ENCODE measurements around the gene FLNC.
A peak's percentile ranks its signal among the peaks of the same experiment; 100 is the strongest.

Gene FLNC

DNA sequence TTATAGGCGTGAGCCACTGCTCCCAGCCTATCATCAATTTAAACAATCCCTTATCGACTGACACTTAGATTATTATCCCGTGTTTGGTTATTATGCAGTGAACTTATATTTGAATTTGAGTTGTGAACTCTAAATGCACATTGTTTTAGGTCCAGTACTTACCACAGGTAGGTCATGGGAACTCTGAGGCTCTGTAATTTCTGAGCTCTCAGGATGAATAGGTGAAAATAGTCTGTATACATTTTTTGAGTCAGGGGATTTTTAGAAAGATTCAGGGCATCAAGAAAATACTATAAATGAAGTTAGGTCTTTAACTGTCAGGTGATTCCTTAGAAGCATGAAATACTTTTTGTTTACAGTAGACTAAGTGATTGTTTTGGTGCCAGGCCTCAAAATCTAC, 29.6 kb upstream of the FLNC start:
- no peak for DNase-seq (ENCODE audit: low spot score)

DNA sequence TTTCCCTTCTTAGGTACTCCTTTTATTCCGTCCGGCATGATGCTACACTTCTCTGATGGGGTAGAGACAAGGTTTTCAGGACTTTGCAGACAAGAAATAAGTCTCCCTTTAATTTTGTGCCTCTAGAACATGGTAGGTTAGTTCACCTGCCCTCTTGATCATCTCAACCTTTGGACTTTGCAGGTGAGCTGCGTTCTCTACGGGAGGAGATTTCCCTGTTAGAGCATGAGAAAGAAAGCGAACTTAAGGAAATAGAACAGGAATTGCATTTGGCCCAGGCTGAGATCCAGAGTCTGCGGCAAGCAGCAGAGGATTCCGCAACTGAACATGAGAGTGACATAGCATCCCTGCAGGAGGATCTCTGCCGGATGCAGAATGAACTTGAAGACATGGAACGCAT, 29.2 kb upstream of the FLNC start:
- no peak for DNase-seq (ENCODE audit: low spot score)

DNA sequence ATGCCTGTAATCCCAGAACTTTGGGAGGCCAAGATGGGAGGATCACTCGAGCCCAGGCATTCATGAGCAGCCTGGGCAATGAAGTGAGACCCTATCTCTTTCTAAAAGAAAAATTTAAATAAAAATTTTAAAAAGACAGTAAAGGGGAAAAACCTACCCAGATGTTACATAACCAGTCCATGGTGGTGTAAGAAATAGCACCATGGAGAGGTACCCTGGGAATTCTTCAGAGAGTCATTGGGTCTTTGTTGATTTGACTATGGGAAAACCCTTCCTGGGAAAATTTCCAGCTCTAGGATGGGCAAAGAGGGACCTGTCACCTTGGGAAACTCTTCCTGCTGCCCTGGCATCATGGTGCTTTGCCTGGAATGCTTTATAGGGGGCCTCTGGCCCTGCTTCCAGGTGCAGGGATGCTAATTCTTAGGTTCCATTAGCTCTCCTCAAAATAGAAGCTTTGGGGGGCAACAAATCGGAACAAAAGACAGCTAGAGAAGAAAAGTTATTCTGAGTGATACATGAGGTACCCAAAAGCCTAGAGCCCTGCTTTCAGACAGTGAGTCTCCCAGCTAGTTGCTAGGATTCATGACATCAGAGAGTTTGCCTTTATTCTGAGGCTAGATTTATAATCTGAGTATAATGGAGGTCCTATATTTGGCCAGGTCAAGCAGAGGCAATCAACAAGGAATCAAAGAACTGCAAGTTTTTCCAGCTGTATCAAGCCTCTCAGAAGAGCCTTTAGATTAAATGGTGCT, 28.4 kb upstream of the FLNC start:
- no peak for DNase-seq (ENCODE audit: low spot score)

DNA sequence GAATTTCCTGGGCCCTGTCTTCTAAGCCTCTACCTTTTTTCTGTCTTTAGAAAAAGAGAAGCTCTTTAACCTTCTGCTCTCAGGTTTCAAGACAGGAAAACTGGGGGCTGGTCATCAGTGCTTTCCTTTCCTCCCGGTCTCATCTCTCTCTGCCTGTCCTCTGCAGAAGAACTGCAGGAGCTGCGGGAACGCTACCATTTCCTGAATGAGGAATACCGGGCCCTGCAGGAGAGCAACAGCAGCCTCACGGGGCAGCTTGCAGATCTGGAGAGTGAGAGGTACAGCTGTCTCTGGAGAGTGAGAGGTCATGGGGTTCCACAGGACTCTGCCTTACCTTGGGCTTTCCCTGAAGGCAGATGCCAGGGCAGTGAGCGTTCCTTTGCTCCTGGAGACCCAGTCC, 25.7 kb upstream of the FLNC start:
- no peak for DNase-seq (ENCODE audit: low spot score)

DNA sequence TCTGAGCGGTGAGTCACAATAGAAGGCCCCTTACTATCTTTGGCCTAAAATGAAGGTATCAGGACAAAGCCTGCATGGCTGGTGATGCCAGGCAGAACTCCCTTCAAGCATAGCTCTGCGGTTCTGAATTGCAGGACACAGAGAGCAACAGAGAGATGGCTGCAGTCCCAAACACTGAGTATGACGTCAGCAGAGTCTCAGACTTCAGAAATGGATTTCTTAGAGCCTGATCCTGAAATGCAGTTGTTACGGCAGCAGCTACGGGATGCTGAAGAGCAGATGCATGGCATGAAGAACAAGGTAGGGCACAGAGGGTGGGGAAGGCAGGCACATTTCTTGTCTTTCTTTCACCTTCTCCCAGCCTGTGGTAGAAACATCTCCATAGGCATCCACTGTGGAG, 25.0 kb upstream of the FLNC start:
- no peak for DNase-seq (ENCODE audit: low spot score)

DNA sequence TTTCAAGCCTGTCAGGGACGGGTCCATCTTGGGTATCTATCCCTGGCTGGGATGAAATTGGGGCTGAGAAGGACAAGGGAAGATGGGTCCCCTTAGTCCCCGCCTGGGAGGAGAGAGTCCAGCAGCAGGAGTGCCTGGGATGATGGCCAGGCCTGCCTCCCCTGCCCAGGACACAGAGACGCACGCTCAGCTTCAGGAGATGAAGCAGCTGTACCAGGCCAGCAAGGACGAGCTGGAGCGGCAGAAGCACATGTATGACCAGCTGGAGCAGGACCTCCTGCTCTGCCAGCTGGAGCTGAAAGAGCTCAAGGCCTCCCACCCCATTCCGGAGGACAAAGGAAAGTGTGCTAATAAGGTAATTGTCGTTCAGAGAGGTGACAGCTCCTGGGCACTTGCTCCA, 23.0 kb upstream of the FLNC start:
- no peak for DNase-seq (ENCODE audit: low spot score)

DNA sequence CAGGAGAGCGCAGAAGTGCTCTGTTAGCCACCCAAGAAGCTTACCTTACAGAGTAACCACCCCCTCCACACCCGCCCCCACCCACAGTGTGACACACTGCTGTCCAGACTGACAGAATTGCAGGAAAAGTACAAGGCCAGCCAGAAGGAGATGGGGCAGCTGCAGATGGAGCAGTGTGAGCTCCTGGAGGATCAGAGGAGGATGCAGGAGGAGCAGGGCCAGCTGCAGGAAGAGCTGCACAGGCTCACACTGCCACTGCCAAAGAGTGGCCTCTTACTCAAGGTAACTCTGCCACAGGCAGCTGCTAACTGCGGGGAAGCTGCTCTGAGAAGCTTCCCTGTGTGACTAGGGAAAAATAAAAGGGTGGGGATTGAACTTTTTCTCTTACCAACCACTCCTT, 20.8 kb upstream of the FLNC start:
- DNase-seq (ENCODE audit: low spot score): no peak

DNA sequence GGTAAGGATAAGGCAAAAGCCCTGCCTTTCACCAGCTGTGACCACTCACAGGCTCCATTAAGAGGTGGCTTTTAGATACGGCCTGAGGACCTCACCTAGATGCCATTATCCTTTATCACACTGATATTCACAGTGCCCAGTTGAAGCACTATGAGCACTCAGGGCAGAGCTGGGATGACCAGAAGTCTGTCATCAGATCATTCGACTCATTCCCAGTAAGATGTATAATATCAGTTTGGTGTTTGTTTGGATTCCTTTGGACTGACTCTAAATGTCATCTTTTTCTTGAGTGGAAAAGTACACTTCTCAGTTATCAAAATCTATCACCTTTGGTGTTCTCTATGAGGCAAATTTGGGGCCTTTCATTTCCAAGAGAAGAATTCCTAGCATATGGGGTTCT, 19.7 kb upstream of the FLNC start:
- DNase-seq (ENCODE audit: low spot score): no peak

DNA sequence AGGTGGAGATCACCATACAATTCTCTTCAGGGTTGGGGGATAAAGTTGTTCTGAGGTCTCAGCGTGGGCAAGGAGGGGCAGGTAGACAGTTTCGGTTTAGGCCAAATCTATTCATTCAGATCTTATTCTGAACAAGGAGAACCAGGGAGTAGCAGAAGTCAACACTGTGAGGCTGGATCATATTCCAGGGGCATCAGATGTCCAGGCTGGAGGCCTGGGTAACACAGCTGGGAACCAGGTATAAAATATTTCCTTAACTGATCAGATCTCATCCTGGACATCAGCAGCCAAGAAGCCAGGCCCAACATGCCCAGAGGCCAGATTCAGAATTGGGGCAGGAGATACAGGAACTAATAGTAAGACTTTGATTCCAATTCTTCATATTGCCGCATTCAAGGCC, 19.2 kb upstream of the FLNC start:
- no peak for DNase-seq (ENCODE audit: low spot score)

DNA sequence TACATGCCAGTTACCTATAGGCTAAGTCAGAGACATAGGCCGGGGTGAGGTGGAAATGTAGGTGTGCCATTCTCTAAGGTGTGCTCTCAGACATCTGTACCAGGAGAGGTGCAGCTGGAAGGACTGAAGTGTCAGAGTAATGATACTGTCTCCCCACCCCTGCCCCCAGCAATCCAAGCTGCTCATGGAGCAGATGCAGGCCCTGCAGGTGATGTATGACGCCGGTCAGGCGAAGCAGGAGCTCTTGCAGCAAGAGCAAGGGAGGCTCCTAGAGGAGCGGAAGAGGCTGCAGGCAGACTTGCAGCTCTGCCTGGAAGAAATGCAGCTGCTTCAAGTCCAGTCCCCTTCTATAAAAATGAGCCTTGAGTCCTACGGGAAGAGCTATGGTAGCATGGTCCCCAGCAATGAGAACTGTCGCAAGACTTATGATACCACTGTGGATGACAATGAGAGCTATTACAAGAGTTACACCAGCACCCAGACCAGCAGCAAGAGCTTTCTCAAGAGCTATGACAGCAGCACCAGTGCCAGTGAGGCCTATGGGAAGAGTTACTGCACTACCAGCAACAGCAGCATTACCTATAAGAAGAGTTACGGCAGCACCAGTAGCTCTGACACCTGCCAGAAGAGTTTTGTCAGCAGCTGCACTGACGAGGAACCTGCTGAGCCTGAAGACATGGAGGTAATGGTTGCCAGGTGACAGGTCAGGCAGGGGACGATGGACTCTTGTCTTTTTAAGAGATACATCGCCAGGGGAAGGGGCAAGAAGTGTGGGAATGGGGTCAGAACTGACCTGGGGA, 18.4 kb upstream of the FLNC start:
- no peak for DNase-seq (ENCODE audit: low spot score)

DNA sequence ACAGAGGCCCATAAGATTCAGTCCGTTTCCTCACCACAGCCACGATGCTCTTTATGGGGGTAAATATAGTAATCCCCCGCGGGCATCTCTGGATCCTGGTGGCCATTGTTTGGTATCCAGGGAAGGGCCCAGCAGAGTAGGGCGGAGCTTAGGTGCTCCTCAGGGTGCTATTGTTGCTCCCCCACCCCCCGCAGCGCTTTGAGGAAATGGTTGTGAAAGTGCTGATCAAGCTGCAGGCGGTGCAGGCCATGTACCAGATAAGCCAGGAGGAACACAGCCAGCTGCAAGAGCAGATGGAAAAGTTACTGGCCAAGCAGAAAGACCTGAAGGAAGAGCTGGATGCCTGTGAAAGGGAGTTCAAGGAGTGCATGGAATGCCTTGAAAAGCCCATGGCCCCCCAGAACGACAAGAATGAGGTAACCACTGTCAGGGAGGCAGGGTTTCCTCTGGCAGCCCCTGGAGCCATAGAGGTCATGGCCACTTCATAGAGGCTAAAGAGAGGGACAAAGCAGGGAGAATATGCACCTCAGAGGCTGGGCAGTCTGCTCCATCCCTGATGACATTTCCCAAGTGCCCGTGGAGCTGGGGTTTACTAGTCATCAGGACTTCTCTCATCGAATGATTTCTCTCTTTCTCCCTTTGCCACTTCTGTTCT, 17.6 kb upstream of the FLNC start:
- DNase-seq (ENCODE audit: low spot score): no peak

DNA sequence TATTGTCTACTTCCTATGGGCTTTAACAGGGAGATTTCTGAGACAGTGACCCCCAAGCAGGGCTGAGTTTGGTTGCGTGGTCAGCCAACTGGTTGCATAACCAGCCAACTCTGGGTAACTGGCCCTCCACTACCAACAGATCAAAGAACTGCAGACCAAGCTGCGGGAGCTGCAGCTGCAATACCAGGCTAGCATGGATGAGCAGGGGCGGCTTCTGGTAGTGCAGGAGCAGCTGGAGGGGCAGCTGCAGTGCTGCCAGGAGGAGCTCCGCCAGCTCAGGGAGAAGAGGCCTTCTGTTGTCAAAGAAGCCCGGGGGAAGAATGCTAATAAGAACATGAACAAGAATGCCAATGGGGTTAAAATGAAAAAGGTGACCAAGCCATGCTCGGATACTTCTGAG, 15.7 kb upstream of the FLNC start:
- no peak for DNase-seq (ENCODE audit: low spot score)

DNA sequence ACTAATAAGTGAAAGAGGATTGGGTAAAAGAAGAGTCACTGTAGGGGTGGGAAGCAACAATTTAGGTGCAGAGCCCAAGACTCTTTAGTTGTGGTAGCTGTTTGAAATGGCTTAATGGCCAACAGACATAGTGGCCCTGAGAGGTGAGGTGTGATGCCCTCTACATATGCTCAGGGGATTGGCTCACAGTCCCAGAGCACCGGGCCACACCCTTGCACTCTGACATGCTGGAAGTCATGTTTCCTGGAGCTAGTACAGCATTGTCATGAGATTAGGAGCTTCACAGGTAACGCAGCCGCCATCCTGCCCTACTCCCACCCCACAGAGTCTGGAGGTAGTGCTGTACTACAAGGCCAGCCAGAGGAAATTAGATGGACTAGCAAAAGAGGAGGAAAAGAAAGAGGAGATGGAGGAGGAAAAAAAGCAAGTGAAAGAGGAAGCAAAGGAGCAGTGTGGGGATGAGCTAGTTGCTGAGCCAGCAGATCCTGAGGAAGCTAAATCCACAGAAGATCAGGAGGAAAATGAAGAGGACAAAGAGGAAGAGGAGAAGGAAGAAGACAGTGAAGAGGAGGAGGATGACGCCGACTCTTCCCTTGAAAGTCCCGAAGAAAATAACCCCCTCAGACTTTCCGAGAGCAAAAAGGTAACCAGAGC, 14.8 kb upstream of the FLNC start:
- DNase-seq (ENCODE audit: low spot score): no peak

DNA sequence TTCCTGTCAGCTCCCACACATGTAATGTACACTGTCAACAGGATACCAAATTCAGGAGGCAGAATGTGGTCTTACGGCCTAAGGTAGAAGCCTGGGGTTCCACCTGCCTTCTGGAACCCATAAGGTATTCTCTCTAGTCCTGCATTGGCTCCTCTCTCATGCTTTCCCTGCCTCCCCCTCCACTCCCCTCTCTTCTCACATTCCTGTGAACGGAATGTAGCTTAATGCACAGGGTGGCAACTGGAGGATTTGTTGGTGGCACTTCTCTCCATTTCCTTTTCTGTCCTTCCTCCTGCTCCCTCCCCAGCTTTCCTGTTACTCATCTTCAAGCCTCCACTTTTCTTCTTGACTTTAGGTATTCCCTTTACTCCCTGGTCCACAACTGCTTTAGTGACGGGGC, 11.5 kb upstream of the FLNC start:
- DNase-seq (ENCODE audit: low spot score): no peak

DNA sequence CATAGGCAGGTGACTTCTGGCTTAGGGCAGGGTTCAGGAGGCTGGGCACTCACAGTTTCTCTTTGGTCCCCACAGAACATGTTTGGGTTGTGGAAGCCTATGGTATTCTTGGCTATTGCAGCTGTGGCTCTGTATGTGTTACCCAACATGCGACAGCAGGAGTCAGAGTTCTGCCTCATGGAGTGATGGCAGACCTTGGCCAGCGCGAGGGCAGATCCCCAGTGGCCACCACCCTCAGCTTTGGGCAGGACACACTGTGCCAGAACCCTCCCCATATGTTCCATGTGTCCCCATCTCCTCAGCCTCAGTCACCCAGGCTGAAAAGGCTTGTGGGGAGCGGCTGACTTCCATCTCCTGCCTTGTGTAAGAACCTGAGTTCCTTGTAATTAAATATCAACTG, 8.5 kb upstream of the FLNC start:
- DNase-seq (ENCODE audit: low spot score): no peak

DNA sequence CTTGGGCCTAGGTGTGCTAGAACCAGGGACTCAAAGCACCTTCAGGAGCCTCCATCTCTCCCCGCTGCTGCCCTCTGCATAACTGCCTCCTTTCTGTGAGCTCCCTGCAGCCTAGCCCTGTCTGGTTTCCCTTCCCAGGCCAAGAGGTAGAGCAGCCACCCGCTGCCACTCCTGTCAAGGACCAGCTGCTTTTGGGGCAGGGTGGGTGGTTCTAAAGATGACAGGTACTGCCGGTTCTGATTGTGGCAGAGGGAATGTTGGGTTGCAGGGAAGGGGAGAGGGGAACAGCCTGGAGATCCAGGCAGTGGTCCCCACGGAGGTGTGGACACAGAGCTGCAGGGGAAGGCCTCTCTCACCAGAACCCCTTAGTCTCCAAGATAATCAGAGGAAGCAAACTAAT, 3.7 kb upstream of the FLNC start:
- DNase-seq (ENCODE audit: low spot score): no peak

DNA sequence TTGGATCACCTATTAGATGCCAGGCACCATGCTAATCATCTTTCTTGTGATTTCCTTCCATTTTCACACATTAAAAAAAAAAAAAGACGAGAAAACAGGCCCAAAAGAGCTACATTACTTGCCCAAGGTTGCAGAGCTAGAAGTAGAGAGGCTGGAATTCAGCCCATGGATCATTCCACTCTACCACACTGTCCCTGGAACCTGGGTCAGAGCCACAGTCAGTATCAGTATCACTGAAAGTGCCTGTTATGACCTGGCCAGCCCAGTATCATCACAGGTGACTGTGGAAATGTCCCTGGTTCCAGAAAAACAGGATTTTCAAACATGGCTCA, 3.3 kb upstream of the FLNC start:
- DNase-seq (ENCODE audit: low spot score): no peak

DNA sequence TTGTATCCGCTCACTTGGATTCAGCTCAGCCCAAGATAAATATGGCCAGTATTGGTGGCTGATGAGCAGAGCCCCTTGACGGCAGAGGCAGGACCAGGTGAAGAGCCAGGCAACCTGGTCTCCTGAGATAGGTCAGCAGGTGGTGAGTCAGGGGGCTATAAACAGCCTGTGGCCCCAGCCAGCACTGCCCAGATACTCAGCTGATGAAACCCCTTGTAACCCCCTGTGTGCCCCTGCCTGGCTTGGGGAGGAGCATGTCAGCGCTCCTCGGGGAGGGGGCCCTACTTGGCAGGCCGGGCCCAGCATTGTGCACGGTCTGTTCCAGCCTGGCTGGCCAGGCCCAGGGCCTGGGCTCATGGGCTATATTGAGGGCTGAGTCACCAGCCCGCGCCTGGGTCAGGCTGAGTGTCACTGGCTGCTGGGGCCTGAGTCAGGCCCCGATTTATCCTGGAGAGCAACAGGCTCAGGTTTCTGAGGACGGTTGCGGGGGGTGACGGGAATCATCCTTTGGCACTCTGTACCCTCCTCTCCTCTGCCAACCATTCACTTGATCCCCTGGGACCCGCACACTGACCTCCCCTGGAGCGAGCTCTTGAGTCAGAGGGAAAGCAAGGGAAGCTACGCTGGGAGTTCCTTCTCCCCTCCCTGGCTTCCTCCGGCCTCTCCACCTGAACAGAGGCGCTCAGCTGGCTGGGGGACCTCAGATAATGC, 2.8 kb upstream of the FLNC start:
- DNase-seq (ENCODE audit: low spot score): peak; percentile 38

DNA sequence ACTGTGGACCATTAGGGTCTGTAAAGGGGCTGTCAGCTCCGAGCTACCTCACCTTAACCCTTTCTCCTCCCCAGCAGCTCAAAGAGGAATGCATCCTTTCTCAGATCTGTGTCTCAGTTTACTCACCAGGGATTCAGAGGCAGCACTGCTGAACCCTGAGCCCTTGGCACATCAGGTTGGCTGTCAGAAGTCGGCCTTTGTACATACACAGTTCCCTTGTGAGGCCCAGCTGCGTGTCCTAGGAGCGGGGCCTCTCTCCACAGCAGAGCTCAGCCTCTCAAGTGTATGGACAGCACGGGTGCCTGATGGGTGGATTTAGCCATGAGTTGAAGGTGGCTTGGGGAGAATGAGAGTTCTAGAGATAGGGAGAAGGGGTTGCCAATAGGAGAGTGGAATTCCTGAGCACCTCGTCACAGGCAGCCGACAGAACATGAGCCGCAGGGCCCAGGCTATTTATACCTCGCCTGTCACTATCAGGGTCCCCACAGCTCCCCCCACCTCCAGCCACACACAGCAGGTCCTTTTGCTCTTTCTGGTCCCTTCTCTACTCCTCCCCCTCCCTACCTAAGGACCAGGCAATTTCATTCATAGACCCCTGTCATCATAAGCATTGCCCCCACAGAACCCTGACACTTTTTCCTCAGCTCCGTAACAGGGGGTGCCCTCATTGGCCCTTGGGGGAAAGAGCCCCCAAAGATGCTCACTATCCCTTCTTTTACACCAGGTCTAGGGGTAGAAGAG, 2.1 kb upstream of the FLNC start:
- DNase-seq (ENCODE audit: low spot score): peak; percentile 40

DNA sequence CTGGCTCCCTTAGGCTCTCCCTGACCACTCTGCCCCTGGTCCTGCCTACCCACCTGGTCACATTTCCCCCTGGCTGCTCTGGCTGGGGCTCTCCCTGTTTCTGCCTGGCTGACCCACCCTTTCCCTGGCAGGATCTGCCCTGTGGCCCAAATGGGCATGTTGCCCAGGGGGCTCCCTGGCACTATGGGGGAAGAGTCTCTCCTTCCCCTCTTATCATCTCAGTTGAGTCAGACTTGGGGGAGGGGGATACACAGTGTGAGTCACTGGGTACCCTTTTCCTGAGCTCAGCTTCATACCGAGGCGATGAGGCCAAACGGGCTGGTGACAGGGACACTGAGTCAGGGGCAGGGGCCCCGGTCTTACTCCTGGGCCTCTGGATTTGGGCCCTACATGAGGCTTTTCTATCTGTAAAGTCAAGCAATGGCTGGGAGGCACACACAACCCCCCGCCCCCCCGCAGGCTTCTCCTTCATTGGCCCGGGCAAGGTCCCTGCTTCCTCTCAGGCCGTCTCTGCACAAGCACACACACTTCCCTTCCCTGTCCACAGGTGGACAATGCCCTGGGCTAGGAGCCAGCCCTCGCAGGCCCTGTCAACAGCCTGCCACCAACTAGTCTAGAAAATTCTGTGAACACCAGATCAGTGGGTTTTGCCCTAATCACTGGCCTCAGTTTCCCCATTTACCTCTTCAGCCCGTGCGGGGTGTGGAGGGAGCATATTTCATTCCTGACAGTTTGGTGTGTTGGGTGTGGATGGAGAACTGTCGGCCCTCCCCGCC, 627 bp upstream of the FLNC start:
- peak; percentile 21 for DNase-seq (ENCODE audit: low spot score)
